AG04449 (cell line): Measurements from ENCODE around the gene NUDT19.

Experiments
- CTCF ChIA-PET: fragments of 350-600 bp; formaldehyde crosslinking; extraction: SDS; loops from one replicate; lab custom pipeline; 2021; ENCODE audit warnings: antibody characterized with exemption; lab: Yijun Ruan, JAX
- POLR2A ChIA-PET: fragments of 400-600, 350-600 bp; formaldehyde crosslinking; extraction: SDS; loops from one replicate; lab custom pipeline; 2020; ENCODE audit warnings: antibody characterized with exemption, inconsistent platforms; lab: Yijun Ruan, JAX
- DNase-seq: peaks from one replicate; pipeline ENCODE4 v3.0.0-alpha.2; 2010; ENCODE audit warnings: low read depth, low spot score
- H3K4me3 ChIP-seq: 2 replicates; pipeline ENCODE4 v1.5.1; 2011; ENCODE audit warnings: low read depth, mild to moderate bottlenecking, control low read depth, low read length
- TF ChIP-seq, protein P1 (sequence below): IDR thresholded peaks from one replicate; pipeline ENCODE4 v1.5.1; 2011; ENCODE audit warnings: mild to moderate bottlenecking, moderate library complexity, low read length, control low read depth, inconsistent platforms; ENCODE audit not compliant: insufficient read depth; ENCODE audit errors: missing control alignments

The NUDT19 gene

DNA sequence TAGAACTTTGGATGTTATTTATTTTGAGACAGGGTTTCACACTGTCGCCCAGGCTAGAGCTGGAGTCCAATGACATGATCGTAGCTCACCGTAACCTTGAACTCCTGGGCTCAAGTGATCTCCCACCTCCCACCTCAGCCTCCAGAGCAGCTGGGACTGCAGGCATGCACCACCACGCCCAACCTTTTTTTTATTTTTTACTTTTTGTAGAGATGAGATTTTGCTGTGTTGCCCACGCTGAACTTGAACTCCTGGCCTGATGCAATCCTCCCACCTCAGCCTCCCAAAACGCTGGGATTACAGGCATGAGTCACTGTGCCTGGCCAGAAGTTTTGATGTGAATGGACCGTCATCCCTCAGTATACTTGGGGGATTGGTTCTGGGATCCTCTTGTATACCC, 30.3 kb upstream of the NUDT19 start:
- ChIA-PET CTCF (no interaction called here), POLR2A (no interaction called here)
- DNase-seq: no peak
- no peak overlapping the region for H3K4me3 ChIP-seq
- TF ChIP-seq, protein P1, sequence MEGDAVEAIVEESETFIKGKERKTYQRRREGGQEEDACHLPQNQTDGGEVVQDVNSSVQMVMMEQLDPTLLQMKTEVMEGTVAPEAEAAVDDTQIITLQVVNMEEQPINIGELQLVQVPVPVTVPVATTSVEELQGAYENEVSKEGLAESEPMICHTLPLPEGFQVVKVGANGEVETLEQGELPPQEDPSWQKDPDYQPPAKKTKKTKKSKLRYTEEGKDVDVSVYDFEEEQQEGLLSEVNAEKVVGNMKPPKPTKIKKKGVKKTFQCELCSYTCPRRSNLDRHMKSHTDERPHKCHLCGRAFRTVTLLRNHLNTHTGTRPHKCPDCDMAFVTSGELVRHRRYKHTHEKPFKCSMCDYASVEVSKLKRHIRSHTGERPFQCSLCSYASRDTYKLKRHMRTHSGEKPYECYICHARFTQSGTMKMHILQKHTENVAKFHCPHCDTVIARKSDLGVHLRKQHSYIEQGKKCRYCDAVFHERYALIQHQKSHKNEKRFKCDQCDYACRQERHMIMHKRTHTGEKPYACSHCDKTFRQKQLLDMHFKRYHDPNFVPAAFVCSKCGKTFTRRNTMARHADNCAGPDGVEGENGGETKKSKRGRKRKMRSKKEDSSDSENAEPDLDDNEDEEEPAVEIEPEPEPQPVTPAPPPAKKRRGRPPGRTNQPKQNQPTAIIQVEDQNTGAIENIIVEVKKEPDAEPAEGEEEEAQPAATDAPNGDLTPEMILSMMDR: no peak

GRCh38 chr19:32662186-32662585, 29.4 kb upstream of the NUDT19 start:
- DNase-seq: no peak
- H3K4me3 ChIP-seq: no peak overlapping the region
- ChIA-PET CTCF (no interaction called here), POLR2A (no interaction called here)
- TF ChIP-seq, protein P1: no peak

GRCh38 chr19:32666084-32666483, 25.5 kb upstream of the NUDT19 start:
- POLR2A ChIA-PET: no interaction called here
- CTCF ChIA-PET: no interaction called here
- TF ChIP-seq, protein P1: no peak
- H3K4me3 ChIP-seq: no peak overlapping the region
- no peak for DNase-seq

- TF ChIP-seq, protein P1: no peak
- H3K4me3 ChIP-seq: no peak overlapping the region
- DNase-seq: no peak
- CTCF ChIA-PET: no interaction called here
- POLR2A ChIA-PET: no interaction called here
These were observed 22.3 kb upstream of the NUDT19 start for GRCh38 chr19:32669310-32669709.

GRCh38 chr19:32671883-32672593, 19.6 kb upstream of the NUDT19 start:
- no peak overlapping the region for H3K4me3 ChIP-seq
- DNase-seq: no peak
- CTCF ChIA-PET: no interaction called here
- TF ChIP-seq, protein P1: no peak
- POLR2A ChIA-PET: no interaction called here

GRCh38 chr19:32672841-32673240, 18.8 kb upstream of the NUDT19 start:
- CTCF ChIA-PET: interaction anchor here (1.0 kb wide), 1 partner anchor 304 kb away, joined by 3 read pairs; no protein-coding TSS in a partner anchor
- TF ChIP-seq, protein P1: no peak
- DNase-seq: no peak
- POLR2A ChIA-PET: no interaction called here
- H3K4me3 ChIP-seq: no peak overlapping the region
